Smooth muscle cell (in vitro differentiated cells): ENCODE measurements around the gene HDAC10. TPM values are rescaled to one million over a fixed set of nuclear protein-coding genes. Genes with fewer than 3 reads are reported as not detected.

Source experiments
- DNase-seq: peaks from one replicate; lab custom pipeline; 2025; ENCODE audit not compliant: unreplicated experiment; lab: John Stamatoyannopoulos, UW
- H2AFZ ChIP-seq: fragments of 200-600 bp; sonication (generic); 2 replicates; pipeline ENCODE4 v1.6.0; 2016; ENCODE audit warnings: antibody characterized with exemption, low read depth, mild to moderate bottlenecking
- H3F3A ChIP-seq: fragments of 200-600 bp; sonication (generic); 2 replicates; pipeline ENCODE4 v1.6.0; 2017; ENCODE audit warnings: antibody characterized with exemption, low read depth
- H3K27ac ChIP-seq: fragments of 200-600 bp; sonication (generic); 2 replicates; pipeline ENCODE4 v1.5.1; 2016; ENCODE audit warnings: low read depth, mild to moderate bottlenecking
- H3K27me3 ChIP-seq: fragments of 200-600 bp; sonication (generic); 2 replicates; pipeline ENCODE4 v1.6.1; 2016; ENCODE audit warnings: low read depth, mild to moderate bottlenecking
- H3K36me3 ChIP-seq: fragments of 200-600 bp; sonication (generic); 2 replicates; pipeline ENCODE4 v1.5.1; 2016; ENCODE audit warnings: low read depth
- H3K4me1 ChIP-seq: fragments of 200-600 bp; sonication (generic); 2 replicates; pipeline ENCODE4 v1.5.1; 2016; ENCODE audit warnings: low read depth
- H3K4me2 ChIP-seq: fragments of 200-600 bp; sonication (generic); 2 replicates; pipeline ENCODE4 v1.6.0; 2016; ENCODE audit warnings: mild to moderate bottlenecking
- H3K4me3 ChIP-seq: fragments of 200-600 bp; sonication (generic); 2 replicates; pipeline ENCODE4 v1.5.1; 2016; ENCODE audit warnings: mild to moderate bottlenecking
- H3K79me2 ChIP-seq: fragments of 200-600 bp; sonication (generic); 2 replicates; pipeline ENCODE4 v1.6.0; 2016; ENCODE audit warnings: low read depth, mild to moderate bottlenecking
- H3K9ac ChIP-seq: fragments of 200-600 bp; sonication (generic); 2 replicates; pipeline ENCODE4 v1.6.0; 2016; ENCODE audit warnings: low read depth
- H3K9me3 ChIP-seq: fragments of 200-600 bp; sonication (generic); replicated peaks from 2 replicates; pipeline ENCODE4 v1.5.1; 2016; ENCODE audit warnings: low read depth
- H4K20me1 ChIP-seq: fragments of 200-600 bp; sonication (generic); 2 replicates; pipeline ENCODE4 v1.6.0; 2016; ENCODE audit warnings: low read depth
- WGBS: methylation state at CpG from one replicate; pipeline ENCODE4 v1.1.7; 2016; ENCODE audit warnings: low lambda C conversion rate; 5-methylcytosine and 5-hydroxymethylcytosine counted together
- polyA plus RNA-seq: library from polyadenylated mRNA; unstranded; fragments of >200 nt; fragmentation: Nextera tagmentation; extraction: Ambion mirVana; gene quantifications from 2 replicates; pipeline ENCODE4 v1.2.1, GENCODE V29; 2016
- total RNA-seq: library from RNA; depleted of rRNA; stranded (reverse); fragments of >200 nt; gene quantifications from 2 replicates; pipeline ENCODE4 v1.2.3, GENCODE V29; 2014
- TF ChIP-seq, protein P1 (sequence below): fragments of 200-600 bp; sonication (generic); IDR thresholded peaks from 2 replicates; pipeline ENCODE4 v1.5.1; 2017; ENCODE audit warnings: borderline replicate concordance, mild to moderate bottlenecking, antibody characterized with exemption; ENCODE audit not compliant: insufficient read depth, poor library complexity, severe bottlenecking

Gene HDAC10
- total and polyA plus RNA-seq, 2 experiments from 2014 or later, result 9.5 to 15.7 TPM

DNA sequence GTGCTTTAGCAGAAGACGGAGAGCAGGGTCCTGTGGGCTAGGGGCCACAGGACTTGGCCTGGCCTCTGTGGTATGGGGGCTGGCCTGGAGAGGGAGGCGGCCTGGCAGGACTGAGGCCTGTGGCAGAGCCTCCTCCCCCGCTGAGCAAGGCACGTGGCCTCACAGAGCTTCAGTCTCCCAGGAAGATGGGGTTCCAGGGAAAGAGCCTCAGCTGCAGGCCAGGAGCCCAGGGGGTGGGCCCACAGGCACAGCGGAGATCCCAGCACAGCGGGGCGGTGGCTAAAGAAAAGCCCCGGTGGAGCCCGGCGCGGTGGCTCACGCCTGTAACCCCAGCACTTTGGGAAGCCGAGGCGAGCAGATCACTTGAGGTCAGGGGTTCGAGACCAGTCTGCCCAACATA, 8.2 kb upstream of the HDAC10 start:
- Histone ChIP-seq H3K4me3 (no peak overlapping the region), H3K79me2 (peaks cover 4% of the 10 kb centered on the region), H2AFZ (no peak overlapping the region), H3K4me2 (no peak overlapping the region), H3K4me1 (peaks cover 8% of the 10 kb centered on the region), H4K20me1 (no peaks in the 10 kb centered on the region), H3F3A (no peaks in the 10 kb centered on the region), H3K27ac (no peak overlapping the region), H3K36me3 (no peaks in the 10 kb centered on the region), H3K27me3 (no peaks in the 10 kb centered on the region), H3K9me3 (no peaks in the 10 kb centered on the region), H3K9ac (no peak overlapping the region)
- TF ChIP-seq, protein P1, sequence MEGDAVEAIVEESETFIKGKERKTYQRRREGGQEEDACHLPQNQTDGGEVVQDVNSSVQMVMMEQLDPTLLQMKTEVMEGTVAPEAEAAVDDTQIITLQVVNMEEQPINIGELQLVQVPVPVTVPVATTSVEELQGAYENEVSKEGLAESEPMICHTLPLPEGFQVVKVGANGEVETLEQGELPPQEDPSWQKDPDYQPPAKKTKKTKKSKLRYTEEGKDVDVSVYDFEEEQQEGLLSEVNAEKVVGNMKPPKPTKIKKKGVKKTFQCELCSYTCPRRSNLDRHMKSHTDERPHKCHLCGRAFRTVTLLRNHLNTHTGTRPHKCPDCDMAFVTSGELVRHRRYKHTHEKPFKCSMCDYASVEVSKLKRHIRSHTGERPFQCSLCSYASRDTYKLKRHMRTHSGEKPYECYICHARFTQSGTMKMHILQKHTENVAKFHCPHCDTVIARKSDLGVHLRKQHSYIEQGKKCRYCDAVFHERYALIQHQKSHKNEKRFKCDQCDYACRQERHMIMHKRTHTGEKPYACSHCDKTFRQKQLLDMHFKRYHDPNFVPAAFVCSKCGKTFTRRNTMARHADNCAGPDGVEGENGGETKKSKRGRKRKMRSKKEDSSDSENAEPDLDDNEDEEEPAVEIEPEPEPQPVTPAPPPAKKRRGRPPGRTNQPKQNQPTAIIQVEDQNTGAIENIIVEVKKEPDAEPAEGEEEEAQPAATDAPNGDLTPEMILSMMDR, result no peak
- WGBS, result 94% methylated on average over 14 of the region's 15 CpGs
- no peak for DNase-seq

DNA sequence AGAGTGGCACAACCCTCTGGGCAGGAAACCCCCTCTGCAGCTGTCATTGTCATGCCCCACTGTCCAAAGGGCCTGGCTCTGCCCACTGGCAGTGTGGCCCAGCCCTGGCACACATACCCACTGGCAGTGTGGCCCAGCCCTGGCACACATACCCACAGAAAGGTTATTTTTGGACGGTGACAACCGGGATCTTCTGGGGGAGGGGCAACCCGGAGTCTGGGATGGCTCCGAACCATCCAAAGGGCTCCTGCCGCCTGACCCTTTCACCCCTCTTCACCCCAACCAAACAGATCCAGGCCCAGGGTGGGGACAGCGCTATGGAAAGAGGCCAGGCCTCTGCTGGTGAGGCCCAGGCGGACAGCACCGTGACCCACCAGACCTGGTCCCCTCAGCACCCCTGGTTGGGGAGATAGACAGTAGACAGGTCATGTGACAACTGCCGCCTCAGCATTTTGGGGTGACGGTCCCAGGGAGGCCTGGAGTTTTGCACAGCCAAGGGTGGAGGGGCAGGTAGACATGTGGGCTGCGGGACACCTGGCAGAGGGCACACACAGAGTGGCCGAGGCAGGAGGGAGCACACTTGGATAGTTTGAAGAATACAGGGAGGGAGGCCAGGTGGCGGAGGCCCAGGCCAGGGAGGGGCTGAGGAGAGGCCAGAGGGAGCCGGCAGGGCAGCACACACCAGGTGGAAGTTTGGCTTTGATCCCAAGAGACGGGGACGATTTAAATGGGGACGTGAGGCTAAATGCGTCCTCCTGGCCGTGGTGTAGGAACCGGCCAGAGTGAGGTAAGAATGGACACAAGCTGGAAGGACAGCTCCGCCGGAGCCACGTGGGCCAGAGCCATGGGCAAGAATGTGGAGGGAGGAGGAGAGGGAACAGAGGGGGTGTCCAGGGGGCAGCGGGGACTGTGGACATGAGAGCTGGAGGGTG, 7.6 kb upstream of the HDAC10 start:
- Histone ChIP-seq H3F3A (no peaks in the 10 kb centered on the region), H4K20me1 (no peaks in the 10 kb centered on the region), H3K9ac (no peak overlapping the region), H3K4me3 (no peak overlapping the region), H3K9me3 (no peaks in the 10 kb centered on the region), H3K4me1 (peaks cover 8% of the 10 kb centered on the region), H3K4me2 (no peak overlapping the region), H2AFZ (no peak overlapping the region), H3K79me2 (peaks cover 4% of the 10 kb centered on the region), H3K27me3 (no peaks in the 10 kb centered on the region), H3K27ac (no peak overlapping the region), H3K36me3 (no peaks in the 10 kb centered on the region)
- DNase-seq, result no peak
- 93% methylated on average over 24 of the region's 24 CpGs for WGBS
- TF ChIP-seq, protein P1, result no peak

- DNase-seq, result no peak
- Histone ChIP-seq H3K9me3 (no peaks in the 10 kb centered on the region), H3F3A (peaks cover under 1% of the 10 kb centered on the region), H3K27me3 (no peaks in the 10 kb centered on the region), H4K20me1 (no peaks in the 10 kb centered on the region), H2AFZ (no peak overlapping the region), H3K4me1 (peaks cover 8% of the 10 kb centered on the region), H3K79me2 (peaks cover 4% of the 10 kb centered on the region), H3K9ac (no peak overlapping the region), H3K27ac (no peak overlapping the region), H3K36me3 (no peaks in the 10 kb centered on the region), H3K4me3 (no peak overlapping the region), H3K4me2 (no peak overlapping the region)
- WGBS, result 81% methylated on average over 28 of the region's 31 CpGs
- TF ChIP-seq, protein P1, result no peak
Observed at GRCh38 chr22:50257451-50258360, 6.6 kb upstream of the HDAC10 start.
